DMS153 treated with DMSO at 0.1 percent for 48 hours (cell line): ENCODE data around the gene EMILIN2.

Experiments used
- DNase-seq: peaks from one replicate; lab custom pipeline; 2025; ENCODE audit not compliant: unreplicated experiment; lab: John Stamatoyannopoulos, UW

EMILIN2 gene

DNA sequence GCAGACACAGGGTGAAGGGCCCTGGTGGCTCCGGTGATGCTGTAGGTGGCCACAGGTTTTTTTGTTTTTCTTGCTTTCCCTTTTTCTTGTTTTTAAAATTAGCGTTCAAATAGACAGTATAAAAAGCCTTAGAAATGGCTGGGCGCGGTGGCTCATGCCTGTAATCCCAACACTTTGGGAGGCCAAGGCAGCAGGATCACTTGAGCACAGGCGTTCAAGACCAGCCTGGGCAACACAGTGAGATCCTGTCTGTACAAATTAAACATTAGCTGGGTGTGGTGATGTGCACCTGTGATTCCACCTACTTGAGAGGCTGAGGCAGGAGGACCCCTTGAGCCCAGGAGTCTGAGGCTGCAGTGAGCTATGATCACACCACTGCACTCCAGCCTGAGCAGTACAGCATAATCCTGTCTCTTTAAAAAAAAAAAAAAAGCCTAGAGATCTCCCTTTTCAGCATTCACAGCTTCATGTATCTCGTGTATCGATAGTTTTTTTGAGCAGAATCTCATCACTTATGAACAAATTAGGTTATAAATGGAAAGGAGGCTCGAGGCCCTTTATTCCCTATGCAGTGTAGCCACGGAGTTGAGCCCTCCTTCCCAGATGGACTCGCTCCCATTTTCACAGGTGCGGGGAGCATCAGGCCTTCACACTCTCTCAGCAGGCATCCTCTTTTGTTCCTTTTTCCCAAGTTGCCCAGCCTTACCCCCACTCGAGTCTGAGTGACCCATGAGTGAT lies 50.8 kb downstream of the EMILIN2 start:
- no peak for DNase-seq

GRCh38 chr18:2898186-2898640 lies 51.4 kb downstream of the EMILIN2 start:
- no peak for DNase-seq

- DNase-seq: no peak
Measured at GRCh38 chr18:2900684-2901422, 54.0 kb downstream of the EMILIN2 start.

DNA sequence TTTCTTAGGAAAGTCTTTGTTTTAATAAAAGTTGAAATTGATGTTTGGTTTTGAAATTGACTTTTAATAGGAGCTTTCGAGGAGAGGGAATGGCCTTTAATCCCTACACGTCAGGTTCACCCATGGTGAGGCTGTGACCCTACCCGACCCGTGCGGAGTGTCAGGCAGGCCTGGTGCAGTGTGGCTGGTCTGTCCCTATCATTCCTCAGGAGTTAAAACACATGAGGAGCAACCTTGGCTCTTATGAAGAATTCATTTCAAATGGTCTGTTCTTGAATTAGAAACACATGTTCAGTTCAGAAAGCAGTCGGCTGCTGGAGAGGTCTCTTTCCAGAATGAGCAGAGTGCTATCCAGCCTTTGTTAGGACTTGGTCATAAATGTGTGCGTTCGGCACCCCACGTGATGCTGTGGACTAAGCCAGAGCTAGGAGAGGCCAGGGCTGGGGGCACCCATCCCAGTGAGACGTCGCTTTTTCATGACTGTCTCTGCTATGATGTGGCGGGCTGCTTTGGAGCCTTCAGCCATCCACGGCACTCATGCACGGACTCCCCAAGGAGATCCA lies 54.7 kb downstream of the EMILIN2 start:
- no peak for DNase-seq

GRCh38 chr18:2902327-2902726 lies 55.5 kb downstream of the EMILIN2 start:
- no peak for DNase-seq

GRCh38 chr18:2903006-2903405 lies 56.2 kb downstream of the EMILIN2 start:
- no peak for DNase-seq

DNA sequence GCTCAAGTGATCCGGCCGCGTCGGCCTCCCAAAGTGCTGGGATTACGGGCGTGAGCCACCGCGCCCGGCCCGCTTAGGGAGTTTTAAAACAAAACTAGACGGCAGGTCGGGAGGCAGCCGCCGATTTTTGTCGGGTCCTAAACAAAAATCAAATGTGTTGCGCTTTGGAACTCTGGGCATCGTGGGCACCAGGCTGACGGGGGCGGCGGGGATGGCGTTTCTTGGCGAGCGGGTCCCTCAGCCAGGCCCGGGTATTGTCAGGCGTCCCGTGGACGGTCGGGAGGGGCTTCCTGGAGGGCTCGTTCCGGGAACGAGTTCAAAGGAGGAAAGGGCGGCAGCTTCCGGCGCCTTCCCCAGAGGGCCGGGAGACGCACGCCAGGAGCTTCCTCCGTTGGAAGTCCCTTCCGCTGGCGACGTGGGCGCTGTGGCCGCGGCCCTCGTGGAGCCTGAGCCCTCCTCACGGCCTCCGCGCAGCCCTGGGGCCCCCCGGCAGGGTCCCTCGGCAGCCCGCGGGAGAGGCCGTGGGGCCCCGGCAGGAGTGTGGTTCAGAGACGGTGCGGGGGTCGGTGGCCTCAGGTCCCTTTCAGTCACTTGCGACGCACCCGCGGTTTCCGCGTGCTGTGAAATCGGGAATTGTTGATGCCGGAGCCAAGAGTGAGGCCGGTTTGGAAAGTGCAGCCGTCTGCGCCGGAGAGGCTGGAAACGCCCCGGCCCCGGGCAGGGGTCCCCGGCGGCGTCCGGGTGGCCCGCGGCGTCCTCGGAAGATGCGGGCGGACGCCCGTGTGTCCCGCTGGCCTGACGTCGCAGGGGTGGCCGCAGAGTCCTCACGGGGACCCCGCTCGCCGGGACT lies 59.3 kb downstream of the EMILIN2 start:
- no peak for DNase-seq

DNA sequence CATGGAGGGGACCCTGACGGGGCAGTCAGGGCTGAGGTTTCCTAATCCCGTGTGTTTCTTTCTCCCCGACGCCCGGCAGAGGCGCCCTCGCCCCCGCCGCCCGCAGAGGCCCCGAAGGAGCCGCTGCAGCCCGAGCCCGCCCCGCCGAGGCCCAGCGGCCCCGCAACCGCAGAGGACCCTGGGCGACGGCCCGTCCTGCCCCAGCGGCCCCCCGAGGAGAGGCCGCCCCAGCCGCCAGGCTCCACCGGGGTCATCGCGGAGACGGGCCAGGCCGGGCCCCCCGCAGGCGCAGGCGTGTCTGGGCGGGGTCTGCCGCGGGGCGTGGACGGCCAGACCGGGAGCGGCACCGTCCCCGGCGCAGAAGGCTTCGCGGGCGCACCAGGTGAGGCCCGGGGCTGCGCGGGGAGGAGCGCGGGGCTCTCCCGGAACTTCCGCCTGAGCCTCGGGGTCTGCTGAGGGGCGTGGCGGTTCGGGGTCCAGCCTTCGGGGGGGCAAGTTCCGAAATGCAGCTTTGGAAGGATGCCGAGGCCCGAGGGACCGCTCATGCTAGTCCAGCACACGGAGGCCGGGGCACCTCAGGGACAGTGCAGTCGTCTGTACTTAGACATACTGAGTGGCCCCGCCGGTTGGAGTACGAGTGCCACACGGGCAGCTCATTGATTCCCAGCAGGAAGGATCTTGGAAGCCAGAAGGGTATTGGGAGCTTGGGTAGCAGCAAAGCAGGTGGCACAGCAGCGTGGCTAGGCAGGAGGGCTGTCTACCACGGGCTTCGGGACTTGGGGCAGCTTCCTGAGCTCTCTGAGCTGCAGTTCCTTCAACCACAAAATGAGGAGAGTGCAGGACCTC lies 60.1 kb downstream of the EMILIN2 start:
- DNase-seq: no peak

GRCh38 chr18:2907550-2908135 lies 60.8 kb downstream of the EMILIN2 start:
- no peak for DNase-seq

GRCh38 chr18:2908166-2908945 lies 61.5 kb downstream of the EMILIN2 start:
- DNase-seq: no peak

GRCh38 chr18:2908946-2909335 lies 62.1 kb downstream of the EMILIN2 start:
- DNase-seq: no peak

DNA sequence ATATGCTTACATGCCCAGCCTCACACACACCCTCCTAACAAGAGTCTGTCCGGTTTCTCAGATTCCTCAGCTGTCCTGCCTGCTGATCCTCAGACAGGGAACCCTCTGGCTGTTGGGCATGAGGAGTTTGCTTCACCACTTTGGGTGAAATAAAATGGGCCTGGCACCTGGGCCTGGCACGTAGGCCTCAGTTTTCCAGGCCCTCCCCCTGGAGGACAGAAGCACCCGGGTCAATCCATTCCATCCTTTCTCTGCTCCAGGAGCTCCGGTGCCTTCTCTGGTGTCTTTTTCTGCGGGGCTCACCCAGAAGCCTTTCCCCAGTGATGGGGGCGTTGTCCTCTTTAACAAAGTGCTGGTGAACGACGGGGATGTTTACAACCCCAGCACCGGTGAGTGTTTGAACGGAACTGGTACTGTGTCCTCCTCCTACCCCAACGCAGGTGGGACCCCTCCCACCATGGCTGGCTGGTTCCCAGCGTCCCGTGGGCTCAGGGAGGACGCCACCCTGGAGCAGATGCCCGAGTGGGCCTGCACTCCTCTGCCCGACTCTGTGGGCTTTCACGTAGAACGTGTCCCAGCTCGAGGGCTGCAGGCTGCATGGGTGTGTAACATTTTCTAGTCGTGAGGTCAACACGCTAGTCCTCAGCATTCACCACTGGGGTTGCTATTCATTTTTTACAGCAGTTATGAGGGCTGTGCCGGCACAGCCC lies 62.8 kb downstream of the EMILIN2 start:
- DNase-seq: no peak

- no peak for DNase-seq
Measured at GRCh38 chr18:2910261-2910660, 63.5 kb downstream of the EMILIN2 start.

DNA sequence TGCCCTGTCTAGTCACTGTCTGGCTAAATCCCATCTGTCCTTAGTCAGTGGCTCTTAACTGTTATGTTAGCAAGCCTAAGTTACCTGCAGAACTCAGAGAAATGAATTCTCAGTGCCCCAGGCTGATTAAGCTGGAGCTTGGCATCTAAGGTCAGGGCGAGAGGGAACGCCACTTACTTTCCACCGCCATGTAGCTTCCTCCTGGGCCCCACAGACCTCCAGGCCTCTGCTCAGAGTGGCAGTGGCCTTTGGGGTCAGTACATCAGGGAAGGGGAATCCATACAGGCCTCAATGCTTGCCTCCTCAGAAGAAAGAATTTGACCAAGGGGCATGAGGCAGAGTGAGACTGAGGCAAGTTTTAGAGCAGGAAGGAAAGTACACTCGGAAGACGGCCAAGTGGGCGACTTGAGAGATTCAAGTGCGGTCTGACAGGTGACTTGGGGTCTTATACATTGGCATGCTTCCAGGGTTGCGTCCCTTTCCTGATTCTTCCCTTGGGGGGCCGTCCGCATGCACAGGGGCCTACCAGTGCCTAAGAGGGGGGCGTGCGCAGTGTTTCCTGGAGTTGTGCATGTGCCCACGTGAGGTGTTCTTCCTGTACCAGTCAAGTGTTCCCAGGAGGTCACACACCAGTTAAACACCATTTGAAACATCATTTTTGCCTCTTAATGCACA lies 64.1 kb downstream of the EMILIN2 start:
- no peak for DNase-seq

DNA sequence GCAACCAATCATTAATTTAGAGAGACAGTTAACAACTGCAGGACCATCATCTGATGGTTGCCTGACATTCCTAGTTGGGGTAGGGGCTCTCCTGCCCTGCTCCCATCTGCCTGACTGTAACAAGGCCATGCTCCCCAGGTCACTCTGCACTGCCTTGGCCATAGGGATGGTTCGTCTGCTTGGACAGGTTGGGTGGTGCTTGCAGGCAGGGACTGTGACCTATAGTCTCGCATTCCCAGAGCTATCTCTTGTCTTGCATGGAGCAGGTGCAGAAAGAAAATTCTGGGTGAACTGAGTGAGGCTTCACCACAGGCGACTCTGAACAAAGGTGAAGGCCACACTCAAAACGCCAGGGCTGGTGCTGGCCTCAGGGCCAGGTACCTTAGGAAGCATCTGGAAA lies 64.7 kb downstream of the EMILIN2 start:
- no peak for DNase-seq

- no peak for DNase-seq
Measured at GRCh38 chr18:2912357-2913299, 65.8 kb downstream of the EMILIN2 start.
